Suprapubic skin (tissue), 4 donors: ENCODE results near the gene EDEM3. TPM values are rescaled to one million over a fixed set of nuclear protein-coding genes. Genes with fewer than 3 reads are reported as not detected.

Experiments
- DNase-seq, 2 donors: peaks; one replicate each; pipeline ENCODE4 v3.0.0-alpha.2; 2019; ENCODE audit warnings: low spot score in 2 of 2
- H3K27ac ChIP-seq: fragments of 200-600 bp; sonication (generic); one replicate; pipeline ENCODE4 v1.5.1; 2019
- H3K27me3 ChIP-seq: fragments of 200-600 bp; sonication (generic); one replicate; pipeline ENCODE4 v1.5.1; 2019
- H3K36me3 ChIP-seq: fragments of 200-600 bp; sonication (generic); one replicate; pipeline ENCODE4 v1.5.1; 2019
- H3K4me1 ChIP-seq: fragments of 200-600 bp; sonication (generic); one replicate; pipeline ENCODE4 v1.5.1; 2019
- H3K4me3 ChIP-seq: fragments of 200-600 bp; sonication (generic); one replicate; pipeline ENCODE4 v1.5.1; 2019; ENCODE audit warnings: mild to moderate bottlenecking
- H3K9me3 ChIP-seq: fragments of 200-600 bp; sonication (generic); one replicate; pipeline ENCODE4 v1.5.1; 2019
- CTCF ChIP-seq, 2 donors: fragments of 200-600 bp in 1 of 2; fragments of 450-650 bp in 1 of 2; sonication (generic) in 1 of 2; IDR thresholded peaks; one replicate each; pipeline ENCODE4 v1.5.1; 2016 to 2019; ENCODE audit warnings: antibody characterized with exemption in 2 of 2, mild to moderate bottlenecking in 1 of 2, moderate library complexity in 1 of 2
- EP300 ChIP-seq: sonication (generic); formaldehyde crosslinking; IDR thresholded peaks from one replicate; pipeline ENCODE4 v1.6.1; 2017; ENCODE audit warnings: antibody characterized with exemption
- POLR2A ChIP-seq, 2 donors: fragments of 450-650 bp; IDR thresholded peaks; one replicate each; pipeline ENCODE4 v1.6.1; 2017; ENCODE audit warnings: antibody characterized with exemption in 2 of 2, mild to moderate bottlenecking in 2 of 2, moderate library complexity in 2 of 2
- POLR2AphosphoS5 ChIP-seq, 3 donors: sonication (generic); formaldehyde crosslinking; IDR thresholded peaks; one replicate each; pipeline ENCODE4 v1.6.1; 2017; ENCODE audit warnings: antibody characterized with exemption in 3 of 3
- WGBS: methylation state at CpG from one replicate; pipeline ENCODE4 v1.1.5; 2018; 5-methylcytosine and 5-hydroxymethylcytosine counted together
- total RNA-seq, 4 donors: library from RNA; depleted of rRNA; stranded (reverse); fragments of >200 nt; gene quantifications; one replicate each; pipeline ENCODE4 v1.1.0, GENCODE V29; 2016

The EDEM3 gene
- total RNA-seq, 4 donors from 2014 or later: 19.4 to 55.7 (median 28.7) TPM

- Histone ChIP-seq H3K4me1 (peaks cover 28% of the 10 kb centered on the region), H3K9me3 (no peaks in the 10 kb centered on the region), H3K36me3 (no peaks in the 10 kb centered on the region), H3K27ac (peak overlapping the region; percentile 90), H3K27me3 (no peaks in the 10 kb centered on the region), H3K4me3 (peak overlapping the region; percentile 85)
- DNase-seq: peak in 1 of 2 donors; percentile 75
- 4% methylated on average over 25 of the region's 43 CpGs for WGBS
- TF ChIP-seq CTCF (IDR thresholded peaks at IDR 0.05): no peak
- TF ChIP-seq POLR2AphosphoS5 (IDR thresholded peaks at IDR 0.05): no peak
- no peak for TF ChIP-seq EP300
- no peak for TF ChIP-seq POLR2A (IDR thresholded peaks at IDR 0.05)
Measured at GRCh38 chr1:184753608-184754475, 816 bp downstream of the EDEM3 start.

- H3K4me3 ChIP-seq: peak overlapping the region; percentile 85
- H3K27me3 ChIP-seq: no peaks in the 10 kb centered on the region
- peaks cover 31% of the 10 kb centered on the region for H3K4me1 ChIP-seq
- no peaks in the 10 kb centered on the region for H3K36me3 ChIP-seq
- H3K27ac ChIP-seq: no peak overlapping the region
- no peaks in the 10 kb centered on the region for H3K9me3 ChIP-seq
- TF ChIP-seq POLR2AphosphoS5 (IDR thresholded peaks at IDR 0.05) (no peak), POLR2A (IDR thresholded peaks at IDR 0.05) (no peak), CTCF (IDR thresholded peaks at IDR 0.05) (no peak), EP300 (no peak)
- WGBS: 63% methylated on average over 5 of the region's 5 CpGs
- no peak for DNase-seq
Measured at GRCh38 chr1:184753117-184753516, 1.5 kb downstream of the EDEM3 start.

- no peaks in the 10 kb centered on the region for H3K27me3 ChIP-seq
- no peak for TF ChIP-seq POLR2A (IDR thresholded peaks at IDR 0.05)
- no peak for TF ChIP-seq EP300
- TF ChIP-seq POLR2AphosphoS5 (IDR thresholded peaks at IDR 0.05): no peak
- no peak for TF ChIP-seq CTCF (IDR thresholded peaks at IDR 0.05)
- no peak overlapping the region for H3K27ac ChIP-seq
- H3K4me1 ChIP-seq: peaks cover 31% of the 10 kb centered on the region
- no peaks in the 10 kb centered on the region for H3K9me3 ChIP-seq
- DNase-seq: no peak
- H3K36me3 ChIP-seq: no peaks in the 10 kb centered on the region
- WGBS: 91% methylated on average over 2 of the region's 2 CpGs
- H3K4me3 ChIP-seq: no peak overlapping the region
Measured at GRCh38 chr1:184752656-184753055, 2.0 kb downstream of the EDEM3 start.

GRCh38 chr1:184748740-184749139 lies 5.9 kb downstream of the EDEM3 start:
- no peak overlapping the region for H3K4me3 ChIP-seq
- peaks cover 30% of the 10 kb centered on the region for H3K4me1 ChIP-seq
- no peak overlapping the region for H3K27ac ChIP-seq
- no peaks in the 10 kb centered on the region for H3K27me3 ChIP-seq
- H3K36me3 ChIP-seq: no peaks in the 10 kb centered on the region
- H3K9me3 ChIP-seq: no peaks in the 10 kb centered on the region
- TF ChIP-seq EP300 (no peak), CTCF (IDR thresholded peaks at IDR 0.05) (no peak), POLR2AphosphoS5 (IDR thresholded peaks at IDR 0.05) (no peak), POLR2A (IDR thresholded peaks at IDR 0.05) (no peak)
- no peak for DNase-seq
- WGBS: 51% methylated on average over 2 of the region's 2 CpGs

GRCh38 chr1:184747089-184747955 lies 7.3 kb downstream of the EDEM3 start:
- WGBS: 70% methylated on average over 3 of the region's 3 CpGs
- peaks cover 15% of the 10 kb centered on the region for H3K4me1 ChIP-seq
- no peaks in the 10 kb centered on the region for H3K36me3 ChIP-seq
- H3K27me3 ChIP-seq: no peaks in the 10 kb centered on the region
- H3K27ac ChIP-seq: no peak overlapping the region
- TF ChIP-seq POLR2A (IDR thresholded peaks at IDR 0.05) (no peak), CTCF (IDR thresholded peaks at IDR 0.05) (no peak), EP300 (no peak), POLR2AphosphoS5 (IDR thresholded peaks at IDR 0.05) (no peak)
- DNase-seq: no peak
- no peak overlapping the region for H3K4me3 ChIP-seq
- no peaks in the 10 kb centered on the region for H3K9me3 ChIP-seq
